IPS DF 6.9 (cell line): ENCODE measurements around the gene SMIM34.
"Not testable (repeated sequence)": the region's sequence is repeated elsewhere in the genome, so short reads cannot be mapped to it uniquely, and the experiment has no call there.

Experiments
- DNase-seq: peaks from one replicate; pipeline ENCODE4 v3.0.0-alpha.2; 2013; ENCODE audit warnings: low read depth, low spot score
- H3K27ac ChIP-seq: one replicate; pipeline ENCODE4 v1.5.1; 2013; ENCODE audit warnings: low read length, control low read depth
- H3K27me3 ChIP-seq: 2 replicates; pipeline ENCODE4 v1.6.1; 2013; ENCODE audit warnings: mild to moderate bottlenecking, low read length; ENCODE audit not compliant: control insufficient read depth, insufficient read depth
- H3K36me3 ChIP-seq: 2 replicates; pipeline ENCODE4 v1.6.1; 2013; ENCODE audit warnings: low read length; ENCODE audit not compliant: control insufficient read depth, insufficient read depth
- H3K4me1 ChIP-seq: 2 replicates; pipeline ENCODE4 v1.6.1; 2013; ENCODE audit warnings: low read length; ENCODE audit not compliant: control insufficient read depth, insufficient read depth
- H3K4me3 ChIP-seq: 2 replicates; pipeline ENCODE4 v1.5.1; 2013; ENCODE audit warnings: mild to moderate bottlenecking, low read length
- H3K9me3 ChIP-seq: 2 replicates; pipeline ENCODE4 v1.6.1; 2013; ENCODE audit warnings: low read length, inconsistent platforms; ENCODE audit not compliant: control insufficient read depth, insufficient read depth
- WGBS: extraction: QIAGEN DNeasy Blood & Tissue Kit; methylation state at CpG from one replicate; pipeline ENCODE4 v1.1.7; 2013; ENCODE audit warnings: mixed read lengths, missing lambda C conversion rate; ENCODE audit not compliant: insufficient read length, insufficient coverage; 5-methylcytosine and 5-hydroxymethylcytosine counted together

The SMIM34 gene

GRCh38 chr21:34417448-34418077 is 6.2 kb downstream of the SMIM34 start:
- not testable (repeated sequence) for H3K27me3 ChIP-seq, H3K9me3 ChIP-seq, H3K36me3 ChIP-seq, H3K4me1 ChIP-seq, H3K27ac ChIP-seq, DNase-seq, H3K4me3 ChIP-seq
- no CpG with 5 or more reads among the region's 5 CpGs for WGBS

- H3K36me3 ChIP-seq, H3K9me3 ChIP-seq, H3K4me1 ChIP-seq, H3K4me3 ChIP-seq, H3K27me3 ChIP-seq, H3K27ac ChIP-seq, DNase-seq: not testable (repeated sequence)
- WGBS, result no CpG with 5 or more reads among the region's 9 CpGs
These were observed 16.5 kb downstream of the SMIM34 start for GRCh38 chr21:34407294-34407693.

GRCh38 chr21:34406676-34407075 is 17.1 kb downstream of the SMIM34 start:
- H3K4me1 ChIP-seq, H3K9me3 ChIP-seq, DNase-seq, H3K4me3 ChIP-seq, H3K36me3 ChIP-seq, H3K27me3 ChIP-seq, H3K27ac ChIP-seq: not testable (repeated sequence)
- WGBS, result no CpG with 5 or more reads among the region's 2 CpGs

DNA sequence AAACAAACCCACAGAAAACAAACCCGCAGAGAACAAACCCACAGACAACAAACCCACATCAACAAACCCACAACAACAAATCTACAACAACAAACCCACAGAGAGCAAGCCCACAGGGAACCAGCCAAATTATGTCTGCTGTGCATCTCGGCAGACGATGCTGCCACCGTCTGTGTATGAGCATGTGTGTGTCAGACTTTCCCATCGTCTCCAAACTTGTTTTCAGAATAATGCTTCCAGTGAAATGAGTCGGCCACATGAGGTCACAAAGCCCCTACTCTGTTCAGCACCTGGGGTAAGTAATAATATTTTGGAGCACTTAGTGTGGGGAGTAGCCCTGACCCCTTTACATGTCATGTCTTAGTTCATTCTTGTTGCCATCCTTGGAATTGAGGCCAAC is 17.6 kb downstream of the SMIM34 start:
- not testable (repeated sequence) for H3K4me1 ChIP-seq, H3K4me3 ChIP-seq, H3K27ac ChIP-seq, H3K36me3 ChIP-seq, DNase-seq, H3K27me3 ChIP-seq, H3K9me3 ChIP-seq
- no CpG with 5 or more reads among the region's 6 CpGs for WGBS

- H3K9me3 ChIP-seq, DNase-seq, H3K27ac ChIP-seq, H3K36me3 ChIP-seq, H3K4me3 ChIP-seq, H3K4me1 ChIP-seq, H3K27me3 ChIP-seq: not testable (repeated sequence)
- WGBS, result no CpG with 5 or more reads among the region's 2 CpGs
These were observed 18.1 kb downstream of the SMIM34 start for GRCh38 chr21:34405686-34406085.

GRCh38 chr21:34404742-34405141 is 19.0 kb downstream of the SMIM34 start:
- not testable (repeated sequence) for H3K27me3 ChIP-seq, H3K4me3 ChIP-seq, DNase-seq, H3K4me1 ChIP-seq, H3K27ac ChIP-seq, H3K9me3 ChIP-seq, H3K36me3 ChIP-seq
- whole genome bisulfite sequencing, result no CpG with 5 or more reads among the region's 5 CpGs

DNA sequence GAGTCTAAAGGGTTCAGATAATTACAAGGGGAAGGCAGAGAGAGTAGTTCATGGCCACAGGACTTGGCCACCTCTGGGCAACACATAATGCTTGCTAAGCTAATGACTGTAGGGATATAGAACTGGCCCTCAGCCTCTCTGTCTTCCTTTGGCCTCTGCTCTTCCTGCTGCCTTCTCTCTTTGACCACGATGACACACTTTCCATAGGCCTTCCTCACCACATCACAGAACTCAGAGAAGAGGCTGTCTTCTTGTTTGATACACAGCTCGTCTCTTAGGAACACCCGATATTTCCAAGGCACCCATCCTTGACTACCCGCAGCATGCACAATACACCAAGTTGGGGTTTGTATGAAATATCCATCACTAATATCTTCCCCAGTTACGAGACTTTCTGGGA is 23.2 kb downstream of the SMIM34 start:
- H3K27ac ChIP-seq, H3K9me3 ChIP-seq, H3K4me1 ChIP-seq, H3K4me3 ChIP-seq, DNase-seq, H3K36me3 ChIP-seq, H3K27me3 ChIP-seq: not testable (repeated sequence)
- no CpG with 5 or more reads among the region's 5 CpGs for WGBS

DNA sequence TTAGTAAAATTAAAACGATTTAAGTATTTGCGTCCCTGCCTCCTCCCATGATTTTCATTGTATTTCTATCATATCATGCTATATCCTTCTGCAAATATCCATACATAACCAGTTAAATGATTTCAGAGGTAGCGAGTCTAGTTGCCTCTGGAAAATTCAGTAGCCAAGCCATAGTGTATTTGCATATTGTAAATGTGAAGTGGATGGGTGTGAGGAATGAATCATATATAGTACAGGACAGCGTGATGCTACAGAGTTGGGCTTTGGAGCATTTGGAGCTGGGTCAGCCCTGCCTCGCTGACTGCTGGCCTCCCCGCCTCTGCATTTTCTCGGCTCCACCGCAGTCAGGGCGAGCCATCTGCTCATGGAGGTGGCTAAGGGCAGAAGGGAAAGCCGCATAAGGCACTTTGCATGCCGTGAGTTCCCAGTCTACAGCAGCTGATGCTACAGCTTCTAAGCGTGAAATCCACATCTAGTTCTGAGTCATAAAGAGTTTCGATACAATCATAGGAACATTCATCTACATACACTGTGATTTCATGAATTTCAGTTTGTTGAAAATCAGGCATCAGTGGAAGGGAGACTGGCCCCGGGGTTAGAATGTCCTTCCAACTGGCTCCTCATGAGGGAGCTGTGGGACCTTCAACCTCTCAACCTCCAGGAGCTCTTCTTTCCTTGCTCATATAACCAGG is 39.9 kb downstream of the SMIM34 start:
- not testable (repeated sequence) for DNase-seq, H3K4me1 ChIP-seq, H3K4me3 ChIP-seq, H3K36me3 ChIP-seq, H3K27ac ChIP-seq, H3K9me3 ChIP-seq, H3K27me3 ChIP-seq
- WGBS, result no CpG with 5 or more reads among the region's 14 CpGs

DNA sequence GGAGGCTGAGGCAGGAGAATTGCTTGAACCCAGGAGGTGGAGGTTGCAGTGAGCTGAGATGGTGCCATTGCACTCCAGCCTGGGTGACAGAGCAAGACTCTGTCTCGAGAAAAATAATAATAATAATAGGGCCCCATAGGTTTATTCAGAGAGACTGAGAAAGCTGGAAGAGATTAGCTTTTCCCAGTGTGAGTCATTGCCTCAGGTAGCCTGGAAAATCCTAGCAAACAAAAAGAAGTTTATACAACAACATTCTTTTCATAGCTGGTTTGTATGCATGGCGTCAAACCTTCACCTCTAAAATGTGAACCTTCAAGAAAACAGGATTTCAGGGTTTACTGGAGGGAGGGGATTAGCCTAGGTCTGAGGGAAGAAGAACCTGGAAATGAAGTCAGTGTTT is 40.6 kb downstream of the SMIM34 start:
- H3K4me3 ChIP-seq, H3K9me3 ChIP-seq, H3K27me3 ChIP-seq, DNase-seq, H3K36me3 ChIP-seq, H3K4me1 ChIP-seq, H3K27ac ChIP-seq: not testable (repeated sequence)
- WGBS, result no CpG with 5 or more reads among the region's 2 CpGs

- H3K36me3 ChIP-seq, H3K27me3 ChIP-seq, H3K27ac ChIP-seq, H3K4me1 ChIP-seq, H3K4me3 ChIP-seq, H3K9me3 ChIP-seq, DNase-seq: not testable (repeated sequence)
- no CpG with 5 or more reads among the region's 33 CpGs for WGBS
These were observed 48.2 kb downstream of the SMIM34 start for GRCh38 chr21:34375619-34375972.

DNA sequence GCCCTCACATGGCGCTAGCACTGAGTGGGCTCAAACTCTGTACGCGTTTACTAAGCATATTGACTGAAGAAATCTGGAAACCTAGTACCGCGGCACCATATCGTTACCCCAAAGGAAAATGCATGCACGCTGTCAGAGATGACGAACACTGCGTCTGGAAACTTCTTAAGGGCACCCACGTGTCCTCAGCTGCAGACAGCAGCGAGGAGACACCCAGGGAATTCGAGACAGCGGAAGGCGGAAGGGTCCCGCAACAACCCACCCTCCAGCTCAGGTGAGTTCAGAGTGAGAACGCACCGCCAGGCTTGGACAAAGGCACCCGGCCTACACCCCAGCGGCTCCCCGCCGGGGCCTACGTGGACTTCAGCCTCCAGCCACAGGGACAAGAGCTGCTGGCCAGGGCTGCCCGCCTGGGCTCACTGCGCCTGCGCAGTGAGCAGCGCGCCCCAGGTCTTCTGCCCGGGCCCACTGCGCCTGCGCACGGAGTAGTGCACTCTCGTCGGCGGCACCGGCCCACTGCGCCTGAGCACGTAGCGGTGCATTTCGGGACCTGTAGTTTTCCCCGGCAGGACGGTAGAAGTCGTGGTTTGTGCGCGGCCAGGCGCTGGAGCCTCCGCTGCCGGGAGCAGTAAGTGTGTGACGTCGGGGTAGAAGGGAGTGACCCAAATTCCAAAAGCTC is 48.7 kb downstream of the SMIM34 start, which contains the start of gene SMIM11:
SMIM11 (plus strand) TSS at position 568 of the 679 bp plus-strand sequence. CDS start 3,998 bp downstream, outside the sequence.
- H3K4me1 ChIP-seq, DNase-seq: not testable (repeated sequence)

More for the DNA sequence above, 48.7 kb downstream of the SMIM34 start, which contains the start of gene SMIM11:
- H3K27ac ChIP-seq, H3K36me3 ChIP-seq, H3K4me3 ChIP-seq, H3K27me3 ChIP-seq, H3K9me3 ChIP-seq: not testable (repeated sequence)
- no CpG with 5 or more reads among the region's 49 CpGs for WGBS
